Psoas muscle (tissue), 8 donors: ENCODE results near the gene WBP1L. TPM values are rescaled to one million over a fixed set of nuclear protein-coding genes. Genes with fewer than 3 reads are reported as not detected.
A peak's percentile ranks its signal among the peaks of the same experiment; 100 is the strongest.
"Not testable (repeated sequence)": the region's sequence is repeated elsewhere in the genome, so short reads cannot be mapped to it uniquely, and the experiment has no call there.

Experiments
- ATAC-seq, 4 donors: fragments of 200-7000 bp; cut with Tn5 transposase; one replicate each; pipeline ENCODE4 v1.9.1; 2020; ENCODE audit warnings: moderate library complexity in 3 of 4, mild to moderate bottlenecking in 2 of 4
- DNase-seq, 2 donors: peaks; one replicate each; pipeline ENCODE4 v3.0.0-alpha.2; 2020
- H3K27ac ChIP-seq: fragments of 200-600 bp; one replicate; pipeline ENCODE4 v1.8.0; 2022
- H3K27me3 ChIP-seq, 3 donors: fragments of 200-600 bp in 1 of 3; one replicate each; pipeline versions ENCODE4 v1.6.1 to v1.8.0; 2013 to 2022; ENCODE audit warnings: low read length in 2 of 3, mild to moderate bottlenecking in 2 of 3, moderate library complexity in 1 of 3; ENCODE audit not compliant: insufficient read depth in 3 of 3
- H3K36me3 ChIP-seq, 2 donors: fragments of 200-600 bp in 1 of 2; one replicate each; pipeline versions ENCODE4 v1.6.1 to v1.8.0; 2013 to 2022; ENCODE audit warnings: low read depth in 1 of 2, mild to moderate bottlenecking in 1 of 2, moderate library complexity in 1 of 2; ENCODE audit not compliant: insufficient read depth in 1 of 2
- H3K4me1 ChIP-seq: fragments of 200-600 bp; one replicate; pipeline ENCODE4 v1.8.0; 2022
- H3K4me3 ChIP-seq: fragments of 200-600 bp; one replicate; pipeline ENCODE4 v1.8.0; 2022; ENCODE audit warnings: mild to moderate bottlenecking
- H3K9me3 ChIP-seq: fragments of 200-600 bp; one replicate; pipeline ENCODE4 v1.8.0; 2022
- WGBS, 3 donors: extraction: QIAGEN DNeasy Blood & Tissue Kit; methylation state at CpG; one replicate each; pipeline versions ENCODE4 v1.1.6 to v1.1.7; 2013; 5-methylcytosine and 5-hydroxymethylcytosine counted together
- intact Hi-C, 2 donors: fragments of 100-400 bp; cut with DNase I; formaldehyde crosslinking; loops; one replicate each; pipeline versions ENCODE4 v1.11.0 to v1.14.2; 2022
- polyA plus RNA-seq, 3 donors: library from polyadenylated mRNA; stranded (reverse); fragments of 200-250 nt; gene quantifications; one replicate each; pipeline ENCODE4 v1.2.3, GENCODE V29; 2013
- total RNA-seq, 4 donors: library from RNA; stranded (reverse); fragmentation: NEBNext Ultra II Directional in 2 of 4; extraction: Animal tissue kit (Norgen Biotek cat#: 25700) in 2 of 4; gene quantifications; one replicate each; pipeline versions ENCODE4 v1.2.1 to v1.2.4, GENCODE V29; 2021 to 2023
- TF ChIP-seq, protein P1 (sequence below): fragments of 200-600 bp; IDR thresholded peaks from one replicate; pipeline ENCODE4 v1.8.0; 2022; ENCODE audit warnings: antibody characterized with exemption
- donor health status: healthy with polysubstance abuse.
- donor health status: DM: no; HTN: no; CAD: no; lungs with moderate emphysema.
- donor health status: Bipolar disorder and iron deficiency.
- donor health status: healthy.
- donor health status: DM: yes; HTN: yes; CAD: no.
- donor health status: DM: no; HTN: no; CAD: no.
- donor health status: DM: no; HTN: no; CAD: no.
- donor health status: DM: yes; HTN: yes; CAD: no.

WBP1L gene
- total and polyA plus RNA-seq, 7 donors = 26.4 to 77.2 (median 54.1) TPM

DNA sequence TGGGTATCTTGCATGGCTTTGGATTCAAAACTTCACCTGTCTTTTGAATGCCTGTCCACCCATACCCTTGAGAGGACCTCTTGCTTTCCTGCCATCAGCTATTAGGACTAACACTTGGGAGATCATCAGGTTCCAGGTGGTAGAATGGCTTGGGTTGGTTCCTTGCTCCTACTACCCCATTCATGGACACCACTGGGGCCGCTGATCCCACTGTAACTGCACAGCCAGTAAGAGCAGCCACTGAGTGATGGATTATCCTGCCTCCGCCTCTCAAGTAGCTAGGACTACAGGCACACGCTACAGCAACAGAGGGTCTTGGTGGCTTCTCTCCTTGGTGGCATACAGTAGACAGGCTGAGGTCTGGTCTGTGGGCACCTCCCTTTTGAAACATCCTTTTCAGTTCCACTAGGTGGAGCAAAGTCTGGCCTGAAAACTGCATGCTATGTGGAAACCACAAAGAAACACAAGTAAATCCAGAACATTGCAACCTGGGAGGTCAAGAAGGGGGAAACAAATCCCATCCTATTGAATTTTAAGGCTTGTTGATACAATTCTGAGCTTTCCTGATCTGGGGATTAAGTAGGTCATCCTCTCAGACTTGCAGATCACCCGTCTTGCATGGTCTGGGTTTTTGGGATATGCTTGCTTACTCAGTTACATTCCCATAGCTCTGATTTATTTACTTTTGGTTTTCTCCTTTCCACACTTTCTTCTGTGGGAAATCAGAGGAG is 9.4 kb downstream of the WBP1L start:
- no peaks in the 10 kb centered on the region for H3K36me3 ChIP-seq
- DNase-seq (no peak), ATAC-seq (peak; percentile 63 to 81 (median 79))
- no peaks in the 10 kb centered on the region for H3K9me3 ChIP-seq
- TF ChIP-seq, protein P1, sequence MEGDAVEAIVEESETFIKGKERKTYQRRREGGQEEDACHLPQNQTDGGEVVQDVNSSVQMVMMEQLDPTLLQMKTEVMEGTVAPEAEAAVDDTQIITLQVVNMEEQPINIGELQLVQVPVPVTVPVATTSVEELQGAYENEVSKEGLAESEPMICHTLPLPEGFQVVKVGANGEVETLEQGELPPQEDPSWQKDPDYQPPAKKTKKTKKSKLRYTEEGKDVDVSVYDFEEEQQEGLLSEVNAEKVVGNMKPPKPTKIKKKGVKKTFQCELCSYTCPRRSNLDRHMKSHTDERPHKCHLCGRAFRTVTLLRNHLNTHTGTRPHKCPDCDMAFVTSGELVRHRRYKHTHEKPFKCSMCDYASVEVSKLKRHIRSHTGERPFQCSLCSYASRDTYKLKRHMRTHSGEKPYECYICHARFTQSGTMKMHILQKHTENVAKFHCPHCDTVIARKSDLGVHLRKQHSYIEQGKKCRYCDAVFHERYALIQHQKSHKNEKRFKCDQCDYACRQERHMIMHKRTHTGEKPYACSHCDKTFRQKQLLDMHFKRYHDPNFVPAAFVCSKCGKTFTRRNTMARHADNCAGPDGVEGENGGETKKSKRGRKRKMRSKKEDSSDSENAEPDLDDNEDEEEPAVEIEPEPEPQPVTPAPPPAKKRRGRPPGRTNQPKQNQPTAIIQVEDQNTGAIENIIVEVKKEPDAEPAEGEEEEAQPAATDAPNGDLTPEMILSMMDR = peak; percentile 53
- WGBS, 3 donors = 75 to 86% (median 80%) methylated on average over 4 of the region's 4 CpGs
- H3K4me1 ChIP-seq = peaks cover 25% of the 10 kb centered on the region
- H3K4me3 ChIP-seq = no peak overlapping the region
- intact Hi-C loops = no loop called here
- H3K27ac ChIP-seq = peak overlapping the region; percentile 77
- H3K27me3 ChIP-seq = no peaks in the 10 kb centered on the region

DNA sequence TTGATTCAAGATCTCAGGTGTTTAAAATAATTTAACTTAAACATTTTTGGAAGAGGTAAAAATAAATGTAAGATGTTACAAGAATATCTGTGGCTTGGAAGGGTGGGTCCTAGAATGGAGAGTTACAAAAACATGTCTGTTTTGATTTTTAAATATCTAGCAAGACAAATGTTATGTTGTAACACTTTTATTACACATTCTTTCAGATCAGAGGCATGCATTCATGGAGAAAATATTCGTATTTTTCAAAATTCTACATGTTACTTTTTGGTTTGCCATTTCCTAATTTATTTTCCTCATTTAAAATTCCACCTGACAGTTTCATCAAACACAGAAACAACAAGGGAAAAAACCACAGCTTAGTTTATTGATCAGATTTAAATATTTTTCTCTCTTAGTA is 10.0 kb downstream of the WBP1L start:
- no peaks in the 10 kb centered on the region for H3K9me3 ChIP-seq
- H3K27ac ChIP-seq = peak overlapping the region; percentile 77
- intact Hi-C loops = no loop called here
- no peak for DNase-seq
- H3K36me3 ChIP-seq = no peaks in the 10 kb centered on the region
- 65 to 82% (median 69%) methylated on average over 1 of the region's 1 CpG for WGBS, 3 donors
- ATAC-seq = no peak
- H3K4me3 ChIP-seq = no peak overlapping the region
- TF ChIP-seq, protein P1 = no peak
- H3K4me1 ChIP-seq = peaks cover 31% of the 10 kb centered on the region
- H3K27me3 ChIP-seq = no peaks in the 10 kb centered on the region

DNA sequence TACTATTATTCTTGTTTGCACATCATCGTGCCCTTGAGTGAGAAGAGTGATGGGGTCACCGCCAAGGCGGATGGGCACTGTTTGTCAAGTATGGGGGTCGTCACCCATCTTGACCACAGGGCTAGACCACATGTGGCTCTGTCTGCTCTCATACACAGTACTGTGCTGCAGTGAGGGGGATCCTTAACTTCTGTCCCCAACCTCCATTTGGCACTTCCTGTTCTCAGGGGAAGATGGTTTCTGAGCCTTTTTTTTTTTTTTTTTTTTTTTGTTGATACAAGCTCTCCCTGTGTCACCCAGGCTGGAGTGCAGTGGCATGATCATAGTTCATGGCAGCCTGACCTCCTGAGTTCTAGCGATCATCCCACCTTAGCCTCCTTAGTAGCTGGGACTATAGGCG is 13.6 kb downstream of the WBP1L start:
- Histone ChIP-seq H3K9me3 (no peaks in the 10 kb centered on the region), H3K27ac (peak overlapping the region; percentile 3), H3K4me3 (no peak overlapping the region), H3K4me1 (peaks cover 25% of the 10 kb centered on the region), H3K27me3 (no peaks in the 10 kb centered on the region), H3K36me3 (no peaks in the 10 kb centered on the region)
- WGBS, 3 donors = 94 to 97% (median 96%) methylated on average over 6 of the region's 6 CpGs
- DNase-seq (no peak), ATAC-seq (no peak)
- TF ChIP-seq, protein P1 = no peak
- intact Hi-C loops = no loop called here

DNA sequence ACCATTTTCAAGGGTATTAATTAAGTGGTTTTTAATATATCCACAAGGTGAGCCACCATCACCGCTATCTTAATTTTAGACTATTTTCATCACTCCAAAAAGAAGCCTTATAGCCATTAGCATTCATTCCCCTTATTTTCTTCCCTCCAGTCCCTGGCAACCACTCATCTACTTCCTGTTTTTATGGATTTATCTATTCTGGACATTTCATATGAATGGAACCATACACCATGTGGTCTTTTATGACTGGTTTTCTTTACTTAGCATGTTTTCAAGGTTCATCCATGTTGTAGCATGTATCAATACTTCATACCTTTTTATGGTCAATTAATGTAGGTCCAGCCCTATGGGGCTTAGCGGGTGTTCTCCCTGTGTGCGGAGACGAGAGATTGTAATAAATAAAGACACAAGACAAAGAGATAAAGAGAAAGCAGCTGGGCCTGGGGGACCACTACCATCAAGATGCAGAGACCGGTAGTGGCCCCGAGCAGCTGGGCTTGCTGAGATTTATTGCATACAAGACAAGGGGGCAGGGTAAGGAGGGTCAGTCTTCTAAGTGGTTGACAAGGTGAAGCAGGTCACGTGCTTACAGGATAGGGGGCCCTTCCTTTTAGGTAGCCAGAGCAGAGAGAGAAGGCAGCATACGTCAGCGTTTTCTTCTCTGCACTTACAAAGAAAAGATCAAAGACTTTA is 14.6 kb downstream of the WBP1L start:
- ATAC-seq (no peak), DNase-seq (no peak)
- Histone ChIP-seq H3K27me3 (no peaks in the 10 kb centered on the region), H3K36me3 (no peaks in the 10 kb centered on the region), H3K4me1 (peaks cover 15% of the 10 kb centered on the region), H3K27ac (peak overlapping the region; percentile 33), H3K9me3 (no peaks in the 10 kb centered on the region), H3K4me3 (no peak overlapping the region)
- intact Hi-C loops = no loop called here
- TF ChIP-seq, protein P1 = no peak
- WGBS, 3 donors = 71 to 76% (median 72%) methylated on average over 9 of the region's 9 CpGs

DNA sequence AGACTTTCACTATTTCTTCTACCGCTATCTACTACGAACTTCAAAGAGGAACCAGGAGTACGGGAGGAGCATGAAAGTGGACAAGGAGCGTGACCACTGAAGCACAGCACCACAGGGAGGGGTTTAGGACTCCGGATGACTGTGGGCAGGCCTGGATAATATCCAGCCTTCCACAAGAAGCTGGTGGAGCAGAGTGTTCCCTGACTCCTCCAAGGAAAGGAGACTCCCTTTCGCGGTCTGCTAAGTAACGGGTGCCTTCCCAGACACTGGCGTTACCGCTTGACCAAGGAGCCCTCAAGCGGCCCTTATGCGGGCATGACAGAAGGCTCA is 15.2 kb downstream of the WBP1L start:
- H3K9me3 ChIP-seq, H3K36me3 ChIP-seq, ATAC-seq, H3K4me3 ChIP-seq, H3K27me3 ChIP-seq, intact Hi-C loops: not testable (repeated sequence)
- WGBS, 3 donors = 42 to 44% (median 42%) methylated on average over 5 to 6 of the region's 12 CpGs
- Histone ChIP-seq H3K4me1 (peaks cover 13% of the 10 kb centered on the region), H3K27ac (peak overlapping the region; percentile 33)
- peak; percentile 40 to 67 for DNase-seq
